NCI-H1417 (cell line): Measurements from ENCODE around the gene SCLY.

ENCODE experiments used
- DNase-seq, 3 experiments: peaks; one replicate each; lab custom pipeline; 2025; lab: John Stamatoyannopoulos, UW

The SCLY gene

DNA sequence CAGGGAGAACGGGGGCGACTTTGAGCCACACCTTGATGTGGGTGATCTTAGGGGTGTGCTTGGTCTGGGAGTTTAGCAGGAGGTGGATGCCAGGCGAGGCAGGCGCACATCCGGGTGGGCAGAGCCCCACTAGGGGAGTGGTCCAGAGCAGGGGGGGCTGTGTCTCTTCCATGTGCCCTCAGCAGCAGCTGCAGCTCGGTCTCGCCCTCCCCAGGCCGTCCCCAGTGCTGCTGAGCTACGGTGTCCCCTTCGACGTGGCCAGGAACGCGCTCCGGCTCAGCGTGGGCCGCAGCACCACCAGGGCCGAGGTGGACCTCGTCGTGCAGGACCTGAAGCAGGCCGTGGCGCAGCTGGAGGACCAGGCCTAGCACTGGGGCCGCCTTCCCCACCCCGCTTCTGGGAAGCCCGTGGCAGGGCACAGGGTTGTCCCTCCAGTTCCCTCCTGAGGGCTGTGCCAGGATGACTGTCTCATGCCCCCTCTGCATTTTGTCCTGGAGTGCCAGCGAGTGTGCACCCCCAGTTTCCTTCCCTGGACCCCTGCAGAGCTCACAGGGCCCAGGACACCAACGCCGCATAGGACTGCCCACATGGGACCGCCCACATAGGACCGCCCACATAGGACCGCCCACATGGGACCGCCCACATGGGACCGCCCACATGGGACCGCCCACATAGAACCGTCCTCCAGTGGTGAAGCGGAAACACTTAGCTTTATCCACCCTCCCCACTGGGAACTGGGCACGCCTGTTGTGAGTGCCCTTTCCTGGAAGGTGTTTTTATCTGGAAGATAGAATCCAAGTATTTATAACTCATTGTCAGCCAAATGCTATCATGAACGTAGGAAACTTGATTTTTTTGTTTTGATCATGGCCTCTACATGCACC lies 37.4 kb downstream of the SCLY start:
- peak in 1 of 3 experiments; percentile 66 for DNase-seq

GRCh38 chr2:238098901-238099713 lies 38.3 kb downstream of the SCLY start:
- no peak for DNase-seq

GRCh38 chr2:238099714-238100048 lies 38.9 kb downstream of the SCLY start:
- DNase-seq = no peak

- DNase-seq = no peak
Measured at GRCh38 chr2:238100049-238100820, 39.4 kb downstream of the SCLY start, which contains the start of gene ESPNL. Gene ESPNL, plus strand, starts transcription at chr2:238100340. Its CDS starts 80 bp downstream, at chr2:238100420.

DNA sequence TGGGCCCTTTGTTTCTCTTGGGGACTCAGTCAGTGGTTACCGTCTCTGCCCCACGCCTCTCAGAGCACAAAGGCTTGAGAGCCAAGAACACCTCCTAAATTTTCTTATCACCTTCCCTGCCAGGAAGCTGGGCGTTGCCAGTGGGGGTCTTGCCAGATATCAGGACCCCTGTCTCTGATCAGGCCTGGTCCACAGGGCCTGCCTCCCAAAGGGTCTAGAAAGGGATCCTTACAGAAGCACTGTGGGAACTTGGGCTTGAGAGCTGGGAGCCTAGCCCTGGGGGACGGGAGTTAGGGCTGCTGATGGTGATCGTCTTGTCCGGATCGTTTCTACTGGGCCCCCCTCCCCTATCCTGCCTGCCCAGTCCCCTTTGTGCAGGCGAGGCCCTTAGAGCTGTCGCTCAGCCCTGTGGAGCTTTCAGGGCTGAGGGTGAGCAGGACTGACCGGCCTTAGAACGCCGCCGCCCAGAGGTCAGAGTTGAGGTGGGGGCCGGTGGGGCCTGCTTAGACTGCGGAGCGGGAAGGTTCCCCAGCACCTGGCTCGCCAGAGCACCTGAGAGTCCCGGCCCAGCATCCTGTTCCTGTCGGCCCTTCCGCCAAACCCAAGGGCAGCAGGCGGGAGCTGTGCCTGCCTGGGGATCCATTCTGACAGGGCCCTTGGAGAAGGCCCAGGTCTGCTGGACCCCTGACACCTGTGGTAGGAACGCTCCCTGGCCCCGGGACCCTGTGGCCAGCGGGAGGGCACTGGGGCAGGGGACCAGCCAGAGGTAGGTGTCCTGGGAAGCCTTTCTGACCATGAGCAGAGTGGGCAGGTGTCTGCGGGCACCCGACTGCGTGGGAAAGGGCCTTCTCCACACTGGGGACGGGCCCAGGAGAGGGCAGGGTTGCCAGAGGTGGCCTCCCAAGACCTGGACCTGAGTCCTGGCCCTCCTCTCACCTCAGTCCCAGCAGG lies 40.3 kb downstream of the SCLY start:
- DNase-seq = no peak

- peak in 1 of 3 experiments; percentile 14 for DNase-seq
Measured at GRCh38 chr2:238101891-238102841, 41.4 kb downstream of the SCLY start.

- no peak for DNase-seq
Measured at GRCh38 chr2:238102865-238103264, 42.1 kb downstream of the SCLY start.

GRCh38 chr2:238103465-238104225 lies 42.8 kb downstream of the SCLY start:
- DNase-seq = no peak

DNA sequence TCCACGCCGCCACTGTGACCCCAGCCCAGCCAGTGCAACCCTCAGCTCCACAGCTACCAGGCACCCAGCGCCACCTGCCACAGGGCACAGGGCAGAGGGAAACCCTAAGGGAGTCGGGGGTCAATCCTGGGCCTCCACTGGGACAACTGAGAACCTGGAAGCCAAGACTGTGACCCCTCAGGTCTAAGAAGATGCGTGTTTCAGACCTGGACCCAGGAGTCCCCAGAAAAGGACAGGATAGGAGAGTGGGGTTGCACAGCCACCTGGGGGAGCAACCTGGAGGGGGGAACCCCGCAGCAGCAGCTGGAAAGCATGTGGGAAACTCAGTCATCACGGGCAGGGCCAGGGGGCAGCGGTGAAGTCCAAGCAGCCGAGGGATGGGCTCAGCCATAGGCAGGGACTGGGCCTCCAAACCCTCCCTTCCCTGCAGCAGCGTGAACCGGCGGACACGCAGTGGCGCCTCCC lies 43.5 kb downstream of the SCLY start:
- DNase-seq = no peak

GRCh38 chr2:238104691-238105371 lies 44.0 kb downstream of the SCLY start:
- no peak for DNase-seq

DNA sequence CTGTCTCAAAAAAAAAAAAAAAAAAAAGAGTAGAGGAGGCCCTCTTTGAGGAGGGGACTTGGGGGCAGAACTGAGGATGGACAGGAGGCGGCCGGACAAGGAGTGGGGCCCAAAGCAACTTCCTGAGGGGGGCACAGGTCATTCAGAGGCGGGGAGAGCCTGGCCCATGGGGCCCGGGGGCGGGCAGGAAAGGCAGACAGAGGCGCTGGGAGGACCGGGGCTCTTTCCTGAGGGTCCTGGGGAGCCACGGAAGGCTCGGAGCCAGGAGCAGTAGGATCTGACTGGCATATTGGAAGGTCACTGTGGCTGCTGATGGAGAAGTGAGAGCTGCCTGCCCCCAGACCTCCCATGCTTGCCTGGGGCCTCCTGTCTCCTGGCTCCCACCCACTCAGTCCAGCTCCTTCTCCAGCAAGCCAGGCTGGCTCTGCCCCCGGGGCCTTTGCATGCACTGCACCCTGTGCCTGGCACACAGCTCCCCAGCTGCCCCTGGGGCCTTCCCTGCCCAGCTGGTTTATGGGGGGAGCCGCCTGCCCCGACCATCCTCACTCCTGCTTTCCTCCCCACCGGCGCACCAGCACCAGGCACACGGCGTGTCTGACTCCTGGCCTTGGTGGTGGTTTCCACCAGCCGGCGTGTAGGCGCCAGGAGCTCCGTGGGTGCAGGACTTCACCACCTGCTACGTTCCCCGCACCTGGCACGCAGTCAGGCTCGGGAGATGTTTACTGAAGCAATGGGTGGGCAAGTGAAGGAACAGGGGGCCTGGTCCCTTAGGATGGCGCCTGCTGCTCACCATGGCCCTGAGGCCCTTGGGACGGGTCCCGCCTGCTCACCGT lies 44.9 kb downstream of the SCLY start:
- no peak for DNase-seq

GRCh38 chr2:238106339-238106697 lies 45.5 kb downstream of the SCLY start:
- DNase-seq = no peak

DNA sequence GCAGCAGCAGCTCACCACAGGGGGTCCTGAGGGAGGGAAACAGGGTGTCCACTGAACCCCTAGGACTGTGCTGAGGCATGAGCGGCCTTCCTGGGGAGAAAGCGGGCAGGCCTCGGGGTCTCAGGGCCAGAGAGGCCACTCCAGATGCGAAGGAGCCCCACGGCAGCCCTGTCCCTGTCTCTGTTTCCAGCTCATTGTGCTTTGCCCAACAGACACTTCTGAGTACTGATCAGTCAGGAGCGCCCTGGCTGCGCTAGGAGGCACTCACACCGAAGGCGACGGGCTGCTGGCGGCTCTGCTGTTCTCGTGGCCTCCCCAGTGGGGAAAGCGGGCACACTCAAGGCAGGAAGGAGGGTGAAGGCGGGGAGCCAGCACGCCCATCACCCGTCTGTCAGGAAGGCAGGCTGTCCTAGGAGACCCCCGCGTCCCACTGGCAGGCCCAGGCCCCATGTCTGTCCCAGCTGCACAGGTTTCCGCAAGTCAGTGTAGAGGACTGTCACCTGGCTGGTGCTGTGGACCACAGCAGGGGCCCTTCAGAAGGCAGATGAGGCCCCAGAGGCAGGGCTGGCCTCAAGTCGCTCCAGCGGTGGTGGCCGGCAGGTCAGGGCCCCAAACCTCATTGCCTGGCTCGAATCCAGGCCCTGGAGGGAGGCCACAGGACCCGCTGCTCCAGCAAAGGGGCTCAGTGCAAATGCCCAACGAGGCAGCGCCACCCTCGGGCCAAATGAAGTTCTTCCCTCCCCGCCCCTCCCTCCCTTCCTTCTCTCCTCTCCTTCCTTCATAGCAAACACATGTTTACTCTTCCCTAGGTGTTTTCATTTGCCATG lies 46.1 kb downstream of the SCLY start:
- no peak for DNase-seq

GRCh38 chr2:238107525-238108422 lies 47.0 kb downstream of the SCLY start:
- no peak for DNase-seq

DNA sequence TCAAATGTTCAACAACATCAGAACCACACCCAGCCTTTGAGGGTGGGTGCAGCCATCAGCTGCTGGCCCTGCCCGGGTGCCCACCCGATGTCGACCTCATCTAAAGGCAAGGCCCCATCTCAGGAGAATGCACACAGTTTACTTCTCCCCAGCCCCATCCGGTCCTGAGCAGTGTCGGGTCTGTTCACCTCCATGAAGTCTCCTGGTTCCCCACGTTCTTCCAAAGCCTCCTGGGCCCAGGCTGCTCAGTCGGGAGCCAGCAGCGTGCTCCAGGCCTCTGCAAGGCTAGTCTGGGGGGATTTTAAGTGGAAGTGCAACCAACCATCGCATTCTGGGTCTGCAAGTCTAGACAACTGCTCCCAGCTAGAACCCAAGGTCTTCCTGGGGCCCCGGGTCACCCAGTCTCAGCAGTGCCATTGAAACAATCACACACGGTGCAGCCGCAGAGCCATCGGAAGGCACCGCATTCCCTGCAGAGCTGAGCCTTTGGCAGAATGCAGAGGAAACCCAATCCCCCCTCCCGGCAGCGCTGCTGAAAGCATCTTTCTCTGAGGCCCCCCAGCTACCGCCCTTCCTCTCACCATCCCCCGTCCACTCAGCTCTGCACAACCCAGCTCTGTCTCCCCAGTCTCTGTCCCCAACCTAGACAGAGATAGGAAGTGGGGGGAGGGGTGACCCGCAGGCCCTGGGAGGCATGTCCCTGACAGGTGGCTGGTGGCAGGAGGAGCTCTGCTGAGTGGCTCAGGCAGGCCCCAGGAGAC lies 47.8 kb downstream of the SCLY start:
- DNase-seq = peak; percentile 16 to 59 (median 28)
